Renal cortex interstitium (tissue), 11 donors: ENCODE measurements around the gene MAP7D2. TPM values are rescaled to one million over a fixed set of nuclear protein-coding genes. Genes with fewer than 3 reads are reported as not detected.

Experiments used
- DNase-seq, 11 donors: peaks; one replicate each; pipeline ENCODE4 v3.0.0-alpha.2; 2013; ENCODE audit warnings: low read depth in 9 of 11, low spot score in 4 of 11; ENCODE audit errors: extremely low read depth in 1 of 11
- polyA plus RNA-seq, 3 donors: library from polyadenylated mRNA; unstranded; fragments of 120-200 nt; gene quantifications; one replicate each; pipeline ENCODE4 v1.2.1, GENCODE V29; 2013; ENCODE audit not compliant: insufficient read length in 3 of 3

MAP7D2 gene
- polyA plus RNA-seq, 3 donors = 3.2 to 4.3 (median 4.0) TPM

DNA sequence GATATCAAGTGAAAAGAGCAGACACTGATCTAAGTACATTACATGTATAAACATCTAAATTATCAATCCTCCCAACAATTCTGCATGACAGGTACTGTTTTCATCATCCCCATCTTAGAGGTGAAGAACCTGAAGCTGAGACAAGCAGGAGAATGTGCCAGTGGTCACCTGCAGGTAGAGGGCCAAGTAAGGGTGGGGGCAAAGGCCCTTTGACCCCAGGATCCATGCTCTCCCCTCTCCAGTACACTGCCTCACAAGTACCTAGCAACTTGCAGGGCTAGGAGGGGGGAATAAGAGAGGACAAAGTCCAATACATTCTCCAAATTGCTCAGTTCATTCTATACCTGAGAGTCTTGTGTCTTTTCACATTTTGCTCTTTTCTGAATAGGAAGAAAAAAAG is 8.3 kb upstream of the MAP7D2 start:
- no peak for DNase-seq

DNA sequence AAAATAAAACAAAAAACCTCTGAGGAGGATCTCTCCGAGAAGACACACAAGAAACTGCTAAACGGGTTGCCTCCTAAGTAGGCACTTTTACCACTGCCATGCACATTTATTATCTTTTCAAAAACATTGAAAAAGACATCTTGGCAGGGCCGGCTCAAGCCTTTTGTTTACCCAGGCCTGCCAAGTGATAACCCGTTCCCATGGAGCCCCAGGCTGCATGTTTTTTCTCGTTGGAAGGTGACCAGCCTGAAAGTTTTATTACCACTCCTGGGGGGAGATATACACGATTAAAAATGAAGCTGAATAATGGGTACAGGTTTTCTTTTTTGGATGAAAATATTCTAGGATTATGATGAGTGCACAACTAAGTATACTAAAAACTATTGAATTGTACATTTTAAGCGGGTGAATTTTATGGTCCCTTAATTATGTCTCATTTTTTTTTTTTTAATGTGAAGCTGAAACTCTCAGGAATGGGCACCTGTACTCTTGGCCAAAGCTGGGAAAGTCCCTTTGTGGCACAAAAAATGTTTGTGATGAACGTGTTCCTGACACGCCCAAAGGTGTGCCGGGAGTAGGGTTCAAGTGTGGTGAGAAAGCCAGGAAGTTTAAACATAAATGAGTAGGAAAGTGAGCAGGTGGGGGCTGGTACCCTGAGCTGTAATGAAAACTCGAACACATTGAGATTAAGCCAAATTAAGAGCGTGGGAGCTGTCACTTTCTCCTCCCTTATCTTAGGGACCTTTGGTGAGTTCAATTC is 1.5 kb upstream of the MAP7D2 start:
- no peak for DNase-seq

DNA sequence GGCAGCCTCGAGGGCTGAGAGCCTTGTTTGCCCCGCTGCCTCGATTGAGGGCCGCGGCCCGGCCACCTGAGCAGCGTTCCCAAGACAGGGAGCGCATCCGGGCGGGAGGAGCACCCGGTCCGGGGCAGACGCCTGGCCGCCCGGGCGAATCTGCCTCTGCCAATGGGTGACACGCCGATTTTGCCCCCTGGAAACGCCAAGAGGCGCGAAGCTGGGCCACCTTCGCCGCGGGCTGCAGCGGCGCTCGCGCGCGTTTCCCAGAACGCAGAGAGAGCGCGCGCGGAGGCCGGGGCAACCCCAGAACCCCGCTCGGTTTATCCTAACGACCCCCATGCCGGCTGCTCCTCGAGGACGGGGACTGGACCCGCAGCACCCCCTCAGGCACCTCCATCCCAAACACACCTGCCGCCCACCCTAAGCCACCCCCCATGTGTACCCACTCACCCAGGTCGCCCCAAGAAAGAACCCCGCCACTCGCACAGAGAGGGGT is 575 bp downstream of the MAP7D2 start:
- no peak for DNase-seq

DNA sequence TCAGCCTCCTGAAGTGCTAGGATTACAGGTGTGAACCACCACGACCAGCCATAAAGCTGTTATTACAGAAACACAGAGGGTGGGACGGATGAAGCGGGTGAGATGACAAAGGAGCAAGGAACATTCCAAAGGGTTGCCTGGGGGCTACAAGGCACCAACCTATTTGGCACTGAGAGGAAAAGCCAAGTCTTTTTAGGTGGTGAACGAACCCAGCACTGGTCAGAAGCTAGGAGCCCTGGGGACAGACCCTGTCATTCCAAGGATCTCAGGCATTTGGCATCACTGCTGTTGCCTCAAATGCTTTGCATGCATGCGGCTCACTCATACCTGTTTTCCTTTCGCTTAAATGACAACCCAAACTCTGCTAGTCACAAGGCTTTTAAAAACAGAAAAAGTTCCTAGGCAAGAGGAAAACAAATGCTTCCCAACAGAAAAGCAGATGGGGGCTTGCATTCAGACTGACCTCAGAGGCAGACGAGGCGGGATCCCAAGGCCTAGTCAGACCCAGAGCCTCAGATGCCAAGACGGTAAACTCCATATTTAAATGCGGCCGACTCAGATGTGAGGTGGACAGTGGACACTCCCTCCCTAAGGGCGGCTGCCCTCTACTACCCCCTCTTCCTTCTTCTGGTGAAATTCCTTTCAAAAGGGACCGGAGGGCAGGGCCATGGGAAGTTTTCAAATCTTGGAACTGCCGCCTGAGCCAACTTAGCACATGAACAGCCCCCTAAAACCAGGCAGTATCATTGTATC is 4.5 kb downstream of the MAP7D2 start:
- no peak for DNase-seq

DNA sequence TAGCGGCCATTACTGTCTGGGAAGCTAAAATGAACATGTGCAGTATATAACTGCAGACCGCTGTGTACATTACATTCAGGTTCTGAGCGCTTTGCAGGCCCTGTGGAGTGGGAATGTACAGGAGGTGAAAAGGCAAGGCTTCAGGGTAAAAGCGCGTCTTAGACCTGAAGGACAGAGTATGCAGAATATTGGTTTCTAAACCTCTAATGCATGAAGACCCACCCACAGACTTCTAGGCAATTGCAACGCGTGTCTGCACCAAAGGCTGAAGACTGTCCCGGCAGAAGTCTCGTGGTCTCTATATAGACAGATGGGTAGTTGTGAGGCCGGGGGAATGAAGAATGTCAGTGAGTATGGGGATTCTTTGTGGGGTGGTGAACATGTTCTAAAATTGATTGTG is 5.4 kb downstream of the MAP7D2 start:
- DNase-seq = no peak

DNA sequence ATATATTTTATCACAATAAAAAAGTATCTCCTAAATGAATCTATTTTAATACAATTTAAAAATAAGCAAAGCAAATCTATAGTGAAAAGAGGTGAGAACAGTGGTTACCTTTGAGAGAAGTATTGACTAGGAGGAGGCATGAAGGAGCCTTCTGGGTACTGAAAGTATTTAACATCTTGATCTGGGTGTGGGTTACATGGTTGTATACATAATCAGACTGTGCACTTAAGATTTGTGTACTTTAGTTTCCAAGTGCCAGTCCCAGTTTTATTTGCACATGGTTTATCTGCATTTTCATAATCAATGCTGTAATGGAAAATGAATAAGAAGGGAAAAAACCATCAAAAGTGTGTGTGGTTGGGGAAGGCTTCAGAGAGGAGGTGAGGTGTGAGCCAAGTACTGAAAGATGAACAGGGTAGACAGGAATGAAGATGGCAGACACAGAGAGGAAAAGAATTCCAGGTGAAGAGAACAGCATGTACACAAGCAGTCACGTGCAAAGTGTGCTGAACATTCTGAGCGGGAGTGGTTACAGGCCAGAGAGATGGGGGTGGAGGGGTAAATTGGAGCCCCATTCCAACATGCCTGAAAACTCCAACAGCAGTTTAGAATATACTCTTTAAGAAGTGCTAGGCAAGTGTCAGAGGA is 14.6 kb downstream of the MAP7D2 start:
- DNase-seq = no peak

DNA sequence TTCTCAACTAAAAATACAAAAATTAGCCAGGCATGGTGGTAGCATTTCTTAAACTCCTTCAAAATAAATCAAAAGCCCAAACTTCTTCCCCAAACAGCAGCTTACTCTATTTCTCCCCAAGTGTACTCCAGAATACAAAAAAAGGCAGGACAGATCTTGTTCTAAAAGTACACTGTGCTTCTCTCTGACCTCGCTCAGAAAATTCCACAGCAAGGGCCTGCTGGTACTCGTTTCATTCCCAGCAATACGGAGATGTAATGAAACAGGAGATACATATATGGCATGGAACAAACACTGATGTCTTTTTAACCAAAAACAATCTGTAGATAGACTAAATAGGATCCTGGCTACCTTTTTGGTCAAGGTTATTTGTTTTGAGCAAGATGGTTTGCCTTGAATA is 25.2 kb downstream of the MAP7D2 start:
- DNase-seq = no peak

DNA sequence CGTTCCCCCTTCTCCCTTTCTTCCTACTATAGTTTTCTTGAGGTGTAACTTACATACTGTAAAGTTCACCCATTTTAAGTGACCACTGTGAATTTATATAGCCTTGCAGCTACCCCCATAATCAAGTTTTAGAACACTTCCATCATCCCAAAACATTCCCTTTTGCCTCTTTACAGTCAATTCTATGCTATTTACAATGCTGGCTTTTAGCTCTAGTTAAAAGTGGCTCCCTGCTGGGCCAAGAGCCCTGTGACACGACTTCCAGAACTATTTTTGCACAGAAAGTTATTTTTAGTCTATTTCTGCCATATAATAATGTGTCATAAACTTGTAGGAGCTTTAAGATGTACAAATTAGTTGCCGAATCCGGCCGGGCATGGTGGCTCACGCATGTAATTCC is 26.9 kb downstream of the MAP7D2 start:
- no peak for DNase-seq

DNA sequence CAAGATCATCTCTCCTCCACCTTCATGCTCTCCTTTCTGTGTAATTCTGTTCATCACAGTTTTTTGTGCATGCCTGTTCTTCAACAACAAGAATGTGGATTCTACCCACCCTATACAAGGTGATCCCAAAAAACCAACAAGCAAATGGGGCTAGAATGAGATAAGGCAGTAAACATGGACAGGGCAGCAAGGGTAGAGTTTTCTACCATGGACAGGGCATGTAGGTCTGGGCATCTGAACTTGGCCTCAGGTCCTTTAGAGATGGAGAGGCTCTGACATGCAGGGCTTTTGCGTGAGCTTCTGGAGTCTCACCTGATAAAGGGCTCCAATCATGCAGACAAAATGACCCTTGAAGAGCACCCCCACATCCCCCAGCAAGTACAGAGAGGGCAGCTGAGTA is 36.4 kb downstream of the MAP7D2 start:
- DNase-seq = no peak

DNA sequence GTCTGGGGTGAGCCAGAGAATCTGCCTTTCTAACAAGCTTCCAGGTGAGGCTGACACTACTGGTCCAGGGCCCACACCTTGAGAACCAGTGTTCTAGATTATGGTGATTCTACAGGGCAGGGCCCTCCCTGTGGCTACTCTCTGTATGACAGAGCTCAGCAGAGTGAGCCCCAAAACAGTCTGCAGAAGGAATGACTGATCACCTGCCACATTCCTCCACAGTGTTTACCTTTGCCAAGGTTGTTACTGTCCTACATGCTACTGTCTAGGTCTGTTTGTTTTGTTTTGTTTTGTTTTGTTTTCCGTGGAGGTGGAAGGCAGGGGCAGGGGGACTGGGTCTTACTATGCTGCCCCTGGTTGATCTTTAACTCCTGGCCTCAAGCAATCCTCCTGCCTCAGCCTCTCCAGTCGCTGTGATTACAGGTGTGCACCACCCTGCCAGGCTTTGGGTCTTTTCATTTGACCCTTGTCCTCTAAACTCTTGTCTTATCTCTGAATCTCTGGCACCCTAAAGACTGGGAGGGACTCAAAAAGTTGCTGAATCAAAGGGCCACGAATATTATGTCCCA is 45.1 kb downstream of the MAP7D2 start:
- DNase-seq = no peak

DNA sequence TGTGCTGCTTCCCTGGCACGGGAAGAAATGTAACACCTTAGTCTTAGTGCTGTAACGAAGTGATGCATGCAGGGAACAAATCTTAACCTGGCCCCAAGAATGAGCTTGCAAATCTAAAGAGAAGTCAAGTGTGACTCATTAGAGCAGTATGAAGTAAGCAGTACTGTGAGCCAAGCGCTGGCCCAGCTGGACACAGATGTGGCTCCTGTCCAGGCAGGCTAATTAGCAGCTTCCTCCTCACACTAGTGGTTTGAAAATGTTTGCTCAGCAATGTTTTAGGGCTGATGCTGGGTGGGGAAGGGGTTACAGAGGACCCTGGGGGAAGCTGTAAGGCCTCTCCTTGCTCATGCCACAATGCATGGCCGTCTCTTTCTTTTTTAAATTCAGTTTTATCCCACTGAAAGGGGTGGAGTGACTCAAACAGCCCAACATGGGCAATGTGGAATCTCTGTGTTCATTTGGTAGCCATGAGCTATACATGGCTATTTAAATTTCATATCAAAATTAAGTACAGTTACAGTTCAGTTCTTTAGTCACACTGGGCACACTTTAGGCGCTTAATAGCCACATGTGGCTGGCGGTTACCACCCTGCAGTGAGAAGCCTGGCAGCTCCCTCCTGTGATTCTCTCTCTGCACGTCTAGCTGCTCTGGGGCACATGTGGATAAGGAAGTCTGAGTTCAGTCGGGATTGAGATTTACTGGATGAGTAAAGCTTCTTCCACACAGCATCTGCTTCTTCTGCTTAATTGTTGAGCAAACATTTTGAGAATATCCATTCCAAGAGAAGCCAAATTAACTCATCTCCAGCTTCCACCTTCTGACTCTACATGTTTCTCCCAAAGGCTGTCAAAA is 48.8 kb downstream of the MAP7D2 start:
- DNase-seq = peak in 10 of 11 donors; percentile 15 to 63 (median 43)

DNA sequence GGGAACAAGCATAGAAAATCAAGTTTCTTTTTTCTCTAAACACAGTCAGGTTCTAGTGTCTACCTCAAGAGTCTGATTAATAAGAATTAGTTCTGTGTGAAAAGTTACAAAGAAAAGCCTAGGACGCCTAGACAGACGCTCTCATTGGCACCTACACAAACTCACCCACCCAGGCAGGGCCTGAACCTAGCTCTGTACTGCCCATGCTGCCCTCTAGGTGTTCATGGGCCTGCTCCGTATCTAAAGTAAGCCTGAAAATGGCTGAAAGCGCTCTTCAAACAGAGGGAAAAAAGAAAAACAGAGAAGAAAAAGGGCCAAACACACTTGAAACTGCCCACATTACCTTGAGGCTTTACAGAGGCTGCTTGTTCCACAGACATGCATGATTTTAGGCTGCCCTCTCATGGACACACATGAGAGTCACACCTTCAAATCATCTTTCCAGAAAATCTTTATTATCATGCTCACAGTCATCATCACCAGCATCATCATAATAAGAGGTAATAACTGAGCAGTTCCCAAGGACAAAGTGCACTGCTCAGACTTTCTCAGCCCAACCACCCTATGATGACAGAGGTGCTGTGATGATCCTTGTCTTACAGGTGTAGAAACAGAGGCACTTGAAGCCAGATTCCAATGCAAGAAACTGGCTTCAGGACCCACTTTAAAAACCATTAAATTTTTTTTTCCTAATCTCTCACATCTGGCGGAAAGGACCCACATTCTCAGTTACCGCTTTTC is 49.6 kb downstream of the MAP7D2 start:
- DNase-seq = peak in 8 of 11 donors; percentile 6 to 24 (median 14)

DNA sequence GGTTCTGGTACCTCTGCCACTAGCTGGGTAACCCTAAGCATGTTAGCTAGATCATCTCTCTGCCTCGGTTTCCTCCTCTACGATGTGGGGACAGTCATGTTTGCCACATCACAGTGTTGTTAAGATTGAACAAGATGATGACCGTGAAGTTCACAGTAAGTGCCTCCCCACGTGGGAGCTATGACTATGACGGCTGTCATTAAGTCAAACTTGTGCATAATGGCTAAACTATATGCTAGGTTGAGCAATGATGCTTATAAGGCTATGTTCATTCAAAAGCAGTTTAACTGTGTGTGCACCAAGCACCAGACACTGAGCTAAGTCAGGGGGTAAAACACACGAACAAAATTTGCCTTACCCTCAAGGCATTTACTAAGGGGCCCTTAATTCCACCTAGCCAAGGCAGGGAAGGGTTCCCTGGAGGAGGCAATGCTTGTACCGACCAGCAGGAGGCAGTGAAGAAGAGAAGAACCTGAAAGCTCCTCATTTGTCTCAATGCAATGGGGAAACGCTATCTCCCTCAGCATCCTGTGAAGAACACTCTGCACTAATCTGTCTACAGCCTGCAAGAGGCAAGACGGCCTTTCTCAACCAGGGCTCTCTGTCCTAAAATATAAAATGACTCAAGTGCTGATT is 52.9 kb downstream of the MAP7D2 start:
- no peak for DNase-seq

DNA sequence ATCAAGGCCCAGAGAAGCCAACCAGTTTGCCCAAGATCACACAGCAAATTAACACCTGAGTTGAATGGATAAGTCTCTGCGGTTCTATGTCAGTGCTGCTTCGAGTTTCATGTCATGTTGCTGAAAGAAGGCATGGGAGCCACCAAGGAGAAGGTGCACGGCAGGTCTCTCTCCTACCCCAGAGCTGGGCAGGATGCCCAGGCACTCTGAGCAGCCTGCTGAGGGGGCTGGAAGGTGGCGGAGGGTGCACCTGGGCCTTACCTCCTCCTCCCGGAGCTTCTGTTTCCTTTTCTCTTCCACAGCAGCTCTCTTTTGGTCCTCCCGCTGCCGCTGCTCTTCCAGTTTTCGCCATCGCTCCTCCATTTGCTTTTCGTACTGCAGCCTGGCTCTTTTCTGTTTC is 53.6 kb downstream of the MAP7D2 start:
- DNase-seq = no peak

DNA sequence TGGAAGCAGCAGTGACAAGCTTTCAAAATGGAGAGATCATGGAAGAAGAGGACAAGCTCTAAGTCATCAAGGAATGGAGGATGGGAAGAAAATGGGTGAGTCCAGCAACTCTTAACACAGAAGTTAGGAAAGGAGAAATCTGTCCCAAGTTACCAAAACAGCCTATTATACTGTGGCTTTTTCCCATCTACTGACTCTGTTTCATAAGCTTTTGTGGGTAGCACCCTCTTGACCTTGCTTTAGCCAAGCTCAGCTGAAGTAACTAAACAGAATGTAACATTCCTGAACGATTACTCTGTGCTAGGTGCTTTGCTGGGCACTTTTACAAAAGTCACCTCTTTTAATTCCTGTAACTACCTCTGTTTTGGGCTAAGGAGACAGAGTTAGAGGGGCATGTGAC is 54.9 kb downstream of the MAP7D2 start:
- DNase-seq = no peak

DNA sequence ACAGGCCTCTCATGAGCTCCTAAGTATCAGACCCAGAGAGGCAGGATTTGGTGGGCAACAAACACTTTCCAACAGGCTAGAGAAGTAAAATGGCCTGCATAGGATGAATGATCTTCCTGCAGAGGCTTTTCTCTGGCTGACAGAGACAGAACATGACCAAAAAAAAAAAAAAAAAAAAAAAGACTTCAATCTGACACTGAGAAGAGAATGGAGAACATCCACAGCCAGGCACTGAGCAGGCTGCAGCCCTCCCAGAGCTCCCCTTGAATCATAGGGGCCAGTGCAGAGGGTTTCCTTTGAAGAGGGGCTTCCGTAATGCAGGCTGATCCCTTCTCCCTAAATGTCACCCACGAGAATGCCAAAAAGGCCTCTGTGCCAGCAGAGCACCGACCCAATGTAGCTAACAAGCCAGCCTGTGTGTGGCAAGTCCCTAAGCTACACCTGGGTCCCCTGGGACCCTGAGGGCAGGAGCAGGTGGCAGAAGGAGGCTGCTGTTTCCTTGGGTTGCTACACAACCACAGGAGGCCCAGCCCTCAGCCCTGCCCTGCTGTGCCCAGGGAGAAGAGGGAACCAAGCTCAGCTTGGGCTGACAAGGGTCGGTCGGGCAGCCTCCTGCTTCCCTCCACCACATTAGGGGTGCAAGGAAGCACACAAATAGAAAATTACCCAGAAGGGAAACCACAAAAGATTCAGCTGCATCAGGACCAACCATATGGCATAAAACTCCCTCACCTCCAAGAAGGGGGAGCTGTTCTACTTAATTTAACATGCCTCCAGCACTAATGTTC is 55.6 kb downstream of the MAP7D2 start:
- no peak for DNase-seq
